Superior temporal gyrus (tissue), 1 donor: ENCODE measurements around the gene CCRL2.

Experiments used
- DNase-seq: peaks from one replicate; pipeline ENCODE4 v3.0.0-alpha.2; 2016; ENCODE audit errors: extremely low spot score

Gene CCRL2, protein sequence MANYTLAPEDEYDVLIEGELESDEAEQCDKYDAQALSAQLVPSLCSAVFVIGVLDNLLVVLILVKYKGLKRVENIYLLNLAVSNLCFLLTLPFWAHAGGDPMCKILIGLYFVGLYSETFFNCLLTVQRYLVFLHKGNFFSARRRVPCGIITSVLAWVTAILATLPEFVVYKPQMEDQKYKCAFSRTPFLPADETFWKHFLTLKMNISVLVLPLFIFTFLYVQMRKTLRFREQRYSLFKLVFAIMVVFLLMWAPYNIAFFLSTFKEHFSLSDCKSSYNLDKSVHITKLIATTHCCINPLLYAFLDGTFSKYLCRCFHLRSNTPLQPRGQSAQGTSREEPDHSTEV

DNA sequence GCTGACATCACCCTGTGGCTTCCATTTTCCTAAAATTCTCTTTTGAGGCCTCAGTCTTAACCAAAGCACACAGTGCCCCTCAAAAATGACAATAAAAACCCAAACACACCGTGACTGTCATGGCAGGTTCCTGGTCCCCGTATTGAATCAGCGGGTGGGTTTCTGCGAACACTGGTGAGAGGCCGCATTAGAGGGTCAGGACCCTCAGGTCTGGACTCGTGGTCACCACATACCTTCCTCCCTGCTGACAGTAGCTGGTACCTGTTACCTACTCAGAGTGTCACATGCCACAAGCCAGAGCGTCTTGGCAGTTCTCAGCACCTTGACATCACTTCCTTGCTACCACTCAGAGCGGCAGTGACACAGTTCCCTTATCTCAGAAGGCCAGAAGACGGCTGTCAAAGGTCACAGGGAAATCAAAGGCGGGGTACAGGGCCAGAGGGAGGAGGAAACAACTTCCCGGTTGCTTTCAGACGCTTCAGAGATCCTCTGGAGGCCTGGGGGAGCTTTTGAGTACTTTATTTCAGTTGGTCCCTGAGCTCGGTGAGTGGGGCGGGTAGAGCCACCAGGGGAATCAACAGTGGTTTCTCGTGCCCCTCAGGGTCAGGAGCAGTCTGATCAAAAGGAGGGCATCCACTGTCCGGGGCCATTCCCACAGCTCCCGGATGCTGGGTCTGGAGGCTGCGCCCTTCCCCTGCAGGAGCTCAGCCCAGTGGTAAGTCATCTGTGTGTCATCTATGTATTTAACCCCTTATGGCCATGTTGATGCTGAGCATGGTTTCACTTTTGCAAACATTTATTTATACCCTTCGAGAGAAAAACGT, at the start of gene CCRL2, which contains the start of gene CCR5AS:
Gene CCRL2 (plus strand): TSS at position 472 of the 824 bp plus-strand sequence. CDS start 821 bp downstream, outside the sequence.
Gene CCR5AS (minus strand): TSS at position 279 of the 824 bp plus-strand sequence.
- DNase-seq = no peak

DNA sequence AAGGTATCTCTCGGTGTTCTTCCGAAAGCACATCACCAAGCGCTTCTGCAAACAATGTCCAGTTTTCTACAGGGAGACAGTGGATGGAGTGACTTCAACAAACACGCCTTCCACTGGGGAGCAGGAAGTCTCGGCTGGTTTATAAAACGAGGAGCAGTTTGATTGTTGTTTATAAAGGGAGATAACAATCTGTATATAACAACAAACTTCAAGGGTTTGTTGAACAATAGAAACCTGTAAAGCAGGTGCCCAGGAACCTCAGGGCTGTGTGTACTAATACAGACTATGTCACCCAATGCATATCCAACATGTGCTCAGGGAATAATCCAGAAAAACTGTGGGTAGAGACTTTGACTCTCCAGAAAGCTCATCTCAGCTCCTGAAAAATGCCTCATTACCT, 48.6 kb upstream of the CCRL2 start:
- no peak for DNase-seq

DNA sequence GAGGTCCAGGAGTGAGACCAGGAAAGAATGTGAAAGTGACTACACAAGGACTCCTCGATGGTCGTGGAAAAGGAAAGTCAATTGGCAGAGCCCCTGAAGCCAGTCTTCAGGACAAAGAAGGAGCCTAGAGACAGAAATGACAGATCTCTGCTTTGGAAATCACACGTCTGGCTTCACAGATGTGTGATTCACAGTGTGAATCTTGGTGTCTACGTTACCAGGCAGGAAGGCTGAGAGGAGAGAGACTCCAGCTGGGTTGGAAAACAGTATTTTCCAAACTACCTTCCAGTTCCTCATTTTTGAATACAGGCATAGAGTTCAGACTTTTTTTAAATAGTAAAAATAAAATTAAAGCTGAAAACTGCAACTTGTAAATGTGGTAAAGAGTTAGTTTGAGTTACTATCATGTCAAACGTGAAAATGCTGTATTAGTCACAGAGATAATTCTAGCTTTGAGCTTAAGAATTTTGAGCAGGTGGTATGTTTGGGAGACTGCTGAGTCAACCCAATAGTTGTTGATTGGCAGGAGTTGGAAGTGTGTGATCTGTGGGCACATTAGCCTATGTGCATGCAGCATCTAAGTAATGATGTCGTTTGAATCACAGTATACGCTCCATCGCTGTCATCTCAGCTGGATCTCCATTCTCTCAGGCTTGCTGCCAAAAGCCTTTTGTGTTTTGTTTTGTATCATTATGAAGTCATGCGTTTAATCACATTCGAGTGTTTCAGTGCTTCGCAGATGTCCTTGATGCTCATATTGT, 47.1 kb upstream of the CCRL2 start:
- DNase-seq = peak; percentile 88

DNA sequence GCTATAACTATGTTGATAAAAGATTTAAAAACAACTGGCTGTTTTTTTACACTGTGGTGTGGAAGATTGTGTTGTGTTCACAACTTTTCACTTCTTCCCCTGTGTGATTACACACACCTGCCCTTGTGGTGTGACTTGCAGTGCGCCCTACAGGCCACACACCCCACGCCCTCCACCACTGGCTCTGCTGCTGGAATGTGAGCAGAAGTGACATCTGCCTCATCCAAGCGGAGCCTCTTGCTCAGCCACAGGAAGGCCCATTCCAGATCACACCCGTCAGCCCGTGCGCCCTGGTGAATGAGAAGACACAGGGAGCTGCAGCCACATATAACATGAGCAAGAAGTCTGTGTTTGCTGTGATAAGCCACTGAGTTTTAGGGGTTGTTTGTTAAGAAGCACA, 46.2 kb upstream of the CCRL2 start:
- no peak for DNase-seq

DNA sequence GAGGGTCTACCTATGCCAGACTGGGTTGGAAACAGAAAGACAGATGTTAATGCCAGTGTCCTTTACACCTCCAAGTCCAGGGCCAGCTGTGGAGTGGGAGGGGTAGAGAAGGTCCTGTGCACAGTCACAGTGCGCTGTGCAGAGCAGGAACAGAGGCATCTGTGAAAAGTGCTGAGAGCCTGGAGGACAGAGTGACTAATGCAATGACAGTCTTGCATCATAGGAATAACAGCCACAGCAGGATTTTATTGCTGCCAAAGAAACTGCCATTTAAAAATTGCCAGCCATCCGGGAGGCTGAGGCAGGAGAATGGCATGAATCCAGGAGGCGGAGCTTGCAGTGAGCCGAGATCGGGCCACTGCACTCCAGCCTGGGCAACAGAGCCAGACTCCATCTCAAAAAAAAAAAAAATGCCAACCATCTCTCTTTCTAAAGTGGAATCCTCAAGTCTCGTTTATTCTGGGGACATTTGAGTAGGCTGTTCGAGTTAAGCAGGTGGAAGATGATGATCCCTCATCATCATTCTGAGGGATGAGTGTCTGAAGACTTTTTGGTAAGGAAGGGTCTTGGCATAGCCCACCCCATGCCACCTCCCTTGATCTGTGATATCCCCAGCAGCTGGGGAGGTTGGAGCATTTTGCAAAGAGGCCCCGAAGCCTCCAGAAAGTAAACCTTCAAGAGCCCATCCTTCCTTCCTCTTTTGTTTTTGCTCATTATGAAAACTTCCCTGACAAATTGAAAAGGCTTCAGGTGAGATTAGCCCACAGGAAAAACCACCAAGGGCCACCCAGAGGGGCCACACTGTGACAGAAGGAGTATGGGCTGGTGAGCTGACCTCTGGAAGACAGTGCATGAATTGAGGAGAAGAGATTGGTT, 45.4 kb upstream of the CCRL2 start:
- DNase-seq = no peak

DNA sequence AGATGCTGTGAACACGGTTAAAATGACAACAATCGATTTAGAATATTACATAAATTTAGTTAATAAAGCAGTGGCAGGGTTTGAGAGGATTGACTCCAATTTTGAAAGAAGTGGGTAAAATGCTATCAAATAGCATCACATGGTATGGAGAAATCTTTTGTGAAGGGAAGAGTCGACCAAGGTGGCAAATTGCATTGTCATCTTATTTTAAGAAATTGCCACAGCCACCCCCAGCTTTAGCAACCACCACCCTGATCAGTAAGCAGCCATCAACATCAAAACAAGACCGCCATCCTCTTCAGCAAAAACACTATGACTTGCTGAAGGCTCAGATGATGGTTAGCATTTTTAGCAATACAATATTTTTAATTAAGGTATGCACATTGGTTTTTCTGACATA, 42.0 kb upstream of the CCRL2 start:
- DNase-seq = no peak

DNA sequence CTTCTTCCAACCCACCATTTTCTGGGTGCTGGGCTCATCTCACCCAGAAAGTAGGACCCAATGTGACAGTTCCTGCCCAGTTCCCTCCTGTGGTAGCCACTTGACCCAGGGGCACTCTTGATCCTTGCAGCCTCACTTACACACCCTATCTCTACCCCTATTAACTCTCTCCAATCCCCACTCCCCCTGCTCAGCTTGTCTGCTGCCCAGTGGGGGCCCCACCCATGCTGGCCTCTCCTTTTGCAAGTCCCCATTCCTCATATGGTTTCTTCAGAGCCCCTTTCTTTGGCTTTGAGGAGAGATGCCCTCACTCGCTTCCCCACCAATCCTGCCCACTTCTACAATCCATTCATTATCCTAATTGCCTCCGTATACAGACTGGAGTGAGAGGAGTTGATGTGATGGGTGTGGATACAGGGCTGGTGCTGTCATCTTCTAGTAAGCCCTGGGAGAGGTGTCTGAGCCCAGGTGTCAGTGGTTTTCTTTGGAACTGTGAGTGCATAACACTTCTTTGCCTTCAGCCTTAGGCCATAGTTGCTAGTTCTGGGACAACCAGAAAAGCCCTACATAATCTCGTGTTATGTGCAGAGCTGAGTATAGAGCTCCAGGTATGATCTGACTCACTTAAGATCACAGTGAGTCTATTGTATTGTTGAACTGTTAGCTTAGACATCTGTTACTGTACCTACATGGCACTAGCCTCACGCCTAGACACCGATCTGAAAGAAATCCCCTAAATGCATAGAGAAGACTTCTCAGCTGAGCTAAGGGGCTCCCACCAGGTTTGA, 41.1 kb upstream of the CCRL2 start:
- DNase-seq = no peak

DNA sequence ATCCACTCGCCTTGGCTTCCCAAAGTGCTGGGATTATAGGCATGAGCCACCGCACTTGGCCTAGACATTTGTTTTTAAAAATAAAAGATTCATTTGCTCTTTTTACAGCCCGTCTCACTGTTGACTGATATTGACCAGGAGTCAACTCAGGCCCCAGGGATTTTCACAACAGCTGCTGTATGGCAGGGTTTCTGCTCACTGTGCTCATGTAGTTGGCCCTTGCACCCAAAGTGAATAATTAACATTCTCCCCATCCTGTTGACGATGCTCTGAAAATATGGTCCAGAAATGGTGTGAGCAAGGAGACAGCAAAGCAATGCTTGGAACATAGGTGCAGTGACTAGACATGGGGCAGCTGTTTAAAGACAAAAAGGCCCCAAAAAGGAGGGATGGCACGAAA, 39.2 kb upstream of the CCRL2 start:
- DNase-seq = no peak

DNA sequence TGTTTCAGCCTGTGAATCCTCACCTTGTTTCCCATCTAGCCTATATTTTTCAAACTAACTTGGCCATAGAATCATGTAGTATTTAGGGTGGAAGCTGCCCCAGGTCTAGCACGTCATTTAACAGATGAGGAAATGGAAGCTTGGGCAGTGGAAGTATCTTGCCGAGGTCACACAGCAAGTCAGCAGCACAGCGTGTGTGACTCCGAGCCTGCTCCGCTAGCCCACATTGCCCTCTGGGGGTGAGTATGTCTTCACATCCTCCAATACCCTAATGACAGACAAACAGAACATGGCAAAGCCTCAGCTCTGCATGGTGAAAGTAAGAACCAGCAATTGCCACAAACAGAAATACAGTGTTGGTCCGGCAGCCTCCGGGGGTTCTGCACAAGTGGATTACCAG, 38.5 kb upstream of the CCRL2 start:
- DNase-seq = peak; percentile 41

DNA sequence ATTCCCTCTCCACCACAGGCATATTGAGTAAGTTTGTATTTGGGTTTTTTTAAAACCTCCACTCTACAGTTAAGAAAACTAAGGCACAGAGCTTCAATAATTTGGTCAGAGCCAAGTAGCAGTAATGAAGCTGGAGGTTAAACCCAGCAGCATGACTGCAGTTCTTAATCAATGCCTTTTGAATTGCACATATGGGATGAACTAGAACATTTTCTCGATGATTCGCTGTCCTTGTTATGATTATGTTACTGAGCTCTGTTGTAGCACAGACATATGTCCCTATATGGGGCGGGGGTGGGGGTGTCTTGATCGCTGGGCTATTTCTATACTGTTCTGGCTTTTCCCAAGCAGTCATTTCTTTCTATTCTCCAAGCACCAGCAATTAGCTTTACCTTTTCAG, 37.9 kb upstream of the CCRL2 start:
- DNase-seq = no peak

DNA sequence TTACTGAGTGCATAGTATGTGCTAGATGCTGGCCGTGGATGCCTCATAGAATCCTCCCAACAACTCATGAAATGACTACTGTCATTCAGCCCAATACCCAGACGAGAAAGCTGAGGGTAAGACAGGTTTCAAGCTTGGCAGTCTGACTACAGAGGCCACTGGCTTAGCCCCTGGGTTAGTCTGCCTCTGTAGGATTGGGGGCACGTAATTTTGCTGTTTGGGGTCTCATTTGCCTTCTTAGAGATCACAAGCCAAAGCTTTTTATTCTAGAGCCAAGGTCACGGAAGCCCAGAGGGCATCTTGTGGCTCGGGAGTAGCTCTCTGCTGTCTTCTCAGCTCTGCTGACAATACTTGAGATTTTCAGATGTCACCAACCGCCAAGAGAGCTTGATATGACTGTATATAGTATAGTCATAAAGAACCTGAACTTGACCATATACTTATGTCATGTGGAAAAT, 37.4 kb upstream of the CCRL2 start:
- no peak for DNase-seq

DNA sequence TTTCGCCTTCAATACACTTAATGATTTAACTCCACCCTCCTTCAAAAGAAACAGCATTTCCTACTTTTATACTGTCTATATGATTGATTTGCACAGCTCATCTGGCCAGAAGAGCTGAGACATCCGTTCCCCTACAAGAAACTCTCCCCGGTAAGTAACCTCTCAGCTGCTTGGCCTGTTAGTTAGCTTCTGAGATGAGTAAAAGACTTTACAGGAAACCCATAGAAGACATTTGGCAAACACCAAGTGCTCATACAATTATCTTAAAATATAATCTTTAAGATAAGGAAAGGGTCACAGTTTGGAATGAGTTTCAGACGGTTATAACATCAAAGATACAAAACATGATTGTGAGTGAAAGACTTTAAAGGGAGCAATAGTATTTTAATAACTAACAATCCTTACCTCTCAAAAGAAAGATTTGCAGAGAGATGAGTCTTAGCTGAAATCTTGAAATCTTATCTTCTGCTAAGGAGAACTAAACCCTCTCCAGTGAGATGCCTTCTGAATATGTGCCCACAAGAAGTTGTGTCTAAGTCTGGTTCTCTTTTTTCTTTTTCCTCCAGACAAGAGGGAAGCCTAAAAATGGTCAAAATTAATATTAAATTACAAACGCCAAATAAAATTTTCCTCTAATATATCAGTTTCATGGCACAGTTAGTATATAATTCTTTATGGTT, 36.1 kb upstream of the CCRL2 start, which contains the start of gene CCR5:
Gene CCR5 (plus strand): TSS at position 108 of the 680 bp plus-strand sequence. CDS start 1,957 bp downstream, outside the sequence.
- no peak for DNase-seq

DNA sequence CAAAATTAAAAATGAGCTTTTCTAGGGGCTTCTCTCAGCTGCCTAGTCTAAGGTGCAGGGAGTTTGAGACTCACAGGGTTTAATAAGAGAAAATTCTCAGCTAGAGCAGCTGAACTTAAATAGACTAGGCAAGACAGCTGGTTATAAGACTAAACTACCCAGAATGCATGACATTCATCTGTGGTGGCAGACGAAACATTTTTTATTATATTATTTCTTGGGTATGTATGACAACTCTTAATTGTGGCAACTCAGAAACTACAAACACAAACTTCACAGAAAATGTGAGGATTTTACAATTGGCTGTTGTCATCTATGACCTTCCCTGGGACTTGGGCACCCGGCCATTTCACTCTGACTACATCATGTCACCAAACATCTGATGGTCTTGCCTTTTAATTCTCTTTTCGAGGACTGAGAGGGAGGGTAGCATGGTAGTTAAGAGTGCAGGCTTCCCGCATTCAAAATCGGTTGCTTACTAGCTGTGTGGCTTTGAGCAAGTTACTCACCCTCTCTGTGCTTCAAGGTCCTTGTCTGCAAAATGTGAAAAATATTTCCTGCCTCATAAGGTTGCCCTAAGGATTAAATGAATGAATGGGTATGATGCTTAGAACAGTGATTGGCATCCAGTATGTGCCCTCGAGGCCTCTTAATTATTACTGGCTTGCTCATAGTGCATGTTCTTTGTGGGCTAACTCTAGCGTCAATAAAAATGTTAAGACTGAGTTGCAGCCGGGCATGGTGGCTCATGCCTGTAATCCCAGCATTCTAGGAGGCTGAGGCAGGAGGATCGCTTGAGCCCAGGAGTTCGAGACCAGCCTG, 35.3 kb upstream of the CCRL2 start:
- DNase-seq = no peak

DNA sequence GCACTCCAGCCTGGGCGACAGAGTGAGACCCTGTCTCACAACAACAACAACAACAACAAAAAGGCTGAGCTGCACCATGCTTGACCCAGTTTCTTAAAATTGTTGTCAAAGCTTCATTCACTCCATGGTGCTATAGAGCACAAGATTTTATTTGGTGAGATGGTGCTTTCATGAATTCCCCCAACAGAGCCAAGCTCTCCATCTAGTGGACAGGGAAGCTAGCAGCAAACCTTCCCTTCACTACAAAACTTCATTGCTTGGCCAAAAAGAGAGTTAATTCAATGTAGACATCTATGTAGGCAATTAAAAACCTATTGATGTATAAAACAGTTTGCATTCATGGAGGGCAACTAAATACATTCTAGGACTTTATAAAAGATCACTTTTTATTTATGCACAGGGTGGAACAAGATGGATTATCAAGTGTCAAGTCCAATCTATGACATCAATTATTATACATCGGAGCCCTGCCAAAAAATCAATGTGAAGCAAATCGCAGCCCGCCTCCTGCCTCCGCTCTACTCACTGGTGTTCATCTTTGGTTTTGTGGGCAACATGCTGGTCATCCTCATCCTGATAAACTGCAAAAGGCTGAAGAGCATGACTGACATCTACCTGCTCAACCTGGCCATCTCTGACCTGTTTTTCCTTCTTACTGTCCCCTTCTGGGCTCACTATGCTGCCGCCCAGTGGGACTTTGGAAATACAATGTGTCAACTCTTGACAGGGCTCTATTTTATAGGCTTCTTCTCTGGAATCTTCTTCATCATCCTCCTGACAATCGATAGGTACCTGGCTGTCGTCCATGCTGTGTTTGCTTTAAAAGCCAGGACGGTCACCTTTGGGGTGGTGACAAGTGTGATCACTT, 34.3 kb upstream of the CCRL2 start:
- no peak for DNase-seq

DNA sequence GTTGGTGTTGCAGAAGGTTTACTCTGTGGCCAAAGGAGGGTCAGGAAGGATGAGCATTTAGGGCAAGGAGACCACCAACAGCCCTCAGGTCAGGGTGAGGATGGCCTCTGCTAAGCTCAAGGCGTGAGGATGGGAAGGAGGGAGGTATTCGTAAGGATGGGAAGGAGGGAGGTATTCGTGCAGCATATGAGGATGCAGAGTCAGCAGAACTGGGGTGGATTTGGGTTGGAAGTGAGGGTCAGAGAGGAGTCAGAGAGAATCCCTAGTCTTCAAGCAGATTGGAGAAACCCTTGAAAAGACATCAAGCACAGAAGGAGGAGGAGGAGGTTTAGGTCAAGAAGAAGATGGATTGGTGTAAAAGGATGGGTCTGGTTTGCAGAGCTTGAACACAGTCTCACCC, 32.3 kb upstream of the CCRL2 start:
- DNase-seq = no peak

DNA sequence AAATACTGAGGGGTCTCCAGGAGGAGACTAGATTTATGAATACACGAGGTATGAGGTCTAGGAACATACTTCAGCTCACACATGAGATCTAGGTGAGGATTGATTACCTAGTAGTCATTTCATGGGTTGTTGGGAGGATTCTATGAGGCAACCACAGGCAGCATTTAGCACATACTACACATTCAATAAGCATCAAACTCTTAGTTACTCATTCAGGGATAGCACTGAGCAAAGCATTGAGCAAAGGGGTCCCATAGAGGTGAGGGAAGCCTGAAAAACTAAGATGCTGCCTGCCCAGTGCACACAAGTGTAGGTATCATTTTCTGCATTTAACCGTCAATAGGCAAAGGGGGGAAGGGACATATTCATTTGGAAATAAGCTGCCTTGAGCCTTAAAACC, 31.8 kb upstream of the CCRL2 start:
- DNase-seq = no peak

DNA sequence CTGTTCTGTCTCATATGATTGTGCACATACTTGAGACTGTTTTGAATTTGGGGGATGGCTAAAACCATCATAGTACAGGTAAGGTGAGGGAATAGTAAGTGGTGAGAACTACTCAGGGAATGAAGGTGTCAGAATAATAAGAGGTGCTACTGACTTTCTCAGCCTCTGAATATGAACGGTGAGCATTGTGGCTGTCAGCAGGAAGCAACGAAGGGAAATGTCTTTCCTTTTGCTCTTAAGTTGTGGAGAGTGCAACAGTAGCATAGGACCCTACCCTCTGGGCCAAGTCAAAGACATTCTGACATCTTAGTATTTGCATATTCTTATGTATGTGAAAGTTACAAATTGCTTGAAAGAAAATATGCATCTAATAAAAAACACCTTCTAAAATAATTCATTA, 31.2 kb upstream of the CCRL2 start:
- DNase-seq = no peak

DNA sequence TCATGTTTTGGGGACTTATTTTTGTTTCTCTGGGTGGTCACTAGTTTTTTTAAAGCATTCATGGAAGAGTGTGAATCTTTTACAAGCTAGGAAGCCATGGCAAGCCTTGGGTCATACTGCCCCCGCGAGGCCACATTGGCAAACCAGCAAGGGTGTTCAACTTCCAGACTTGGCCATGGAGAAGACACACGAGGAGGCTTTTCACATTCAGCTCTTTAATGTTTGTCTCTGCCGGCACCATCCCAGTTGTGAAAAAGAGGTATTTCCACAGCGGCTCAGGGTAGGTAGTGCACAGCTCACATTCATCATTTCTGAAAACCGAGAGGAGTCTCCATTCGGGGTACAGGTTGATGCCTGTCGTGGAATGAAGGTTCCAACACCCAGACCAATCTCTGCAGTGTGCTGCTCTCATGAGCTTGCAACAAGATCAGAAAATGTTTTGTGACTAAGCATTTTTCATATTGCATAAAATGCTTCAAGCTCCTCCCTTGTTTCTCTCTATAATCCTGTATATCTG, 28.6 kb upstream of the CCRL2 start:
- DNase-seq = peak; percentile 80
